Measurements from ENCODE around the gene SOWAHA. TPM values are rescaled to one million over a fixed set of nuclear protein-coding genes. Genes with fewer than 3 reads are reported as not detected.

Gene SOWAHA
- total RNA-seq, 1 experiment from 2014 or later: 0.04 TPM

DNA sequence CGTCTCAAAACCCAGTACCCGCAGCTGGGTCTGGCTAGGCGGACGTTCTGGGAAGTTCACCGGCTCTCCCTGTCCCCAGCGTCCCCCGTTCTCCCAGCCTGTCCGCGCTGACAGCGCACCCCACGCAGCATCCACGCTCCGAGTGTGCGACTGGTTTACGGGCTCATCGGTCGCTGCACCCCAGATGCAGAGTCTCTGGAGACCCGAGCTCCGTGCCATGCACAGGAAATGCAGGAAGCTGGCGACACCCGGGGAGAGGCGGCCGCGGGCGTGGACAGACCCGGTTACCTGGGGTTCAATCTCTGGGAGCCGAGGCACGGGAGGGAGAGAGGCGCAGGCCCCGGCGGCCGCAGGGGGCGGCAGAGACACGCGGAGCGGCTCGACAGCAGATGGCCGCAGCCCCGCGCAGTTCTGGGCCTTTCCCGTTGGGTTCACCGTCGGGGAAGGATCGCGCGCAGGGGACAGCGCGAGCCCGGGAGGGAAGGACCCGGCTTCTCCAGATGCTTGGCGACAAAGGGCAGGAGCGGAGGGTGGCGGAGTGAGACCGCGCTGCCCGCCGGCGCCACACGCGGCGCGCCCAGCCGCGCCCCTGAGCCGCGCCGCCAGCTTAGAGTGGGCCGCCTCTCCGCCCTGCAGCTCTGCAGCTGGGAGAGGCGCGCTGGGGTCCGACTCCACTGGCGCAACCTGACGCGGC lies 16.8 kb downstream of the SOWAHA start:
- peak; percentile 82 for ATAC-seq
- Histone ChIP-seq H3K27me3 (ENCODE audit: low read length) (no peaks in the 10 kb centered on the region), H2AFZ (ENCODE audit: low read length) (peak overlapping the region; percentile 90), H4K20me1 (ENCODE audit: low read length) (no peaks in the 10 kb centered on the region), H3K27ac (ENCODE audit: low read length) (no peak overlapping the region), H3K36me3 (ENCODE audit: low read depth, low read length) (no peaks in the 10 kb centered on the region), H3K9ac (ENCODE audit: low read length) (peak overlapping the region; percentile 79), H3F3A (ENCODE audit: low read length, unreplicated experiment) (no peaks in the 10 kb centered on the region), H3K4me2 (ENCODE audit: low read length) (peak overlapping the region; percentile 98), H3K79me2 (ENCODE audit: low read length) (peaks cover 17% of the 10 kb centered on the region; the same call in 1 of the 2 replicates), H3K4me1 (ENCODE audit: insufficient read depth, low read length) (peaks cover 5% of the 10 kb centered on the region), H3K9me2 (replicated peaks; ENCODE audit: low read length) (no peaks in the 10 kb centered on the region), H3K9me3 (ENCODE audit: low read length) (no peaks in the 10 kb centered on the region), H3K4me3 (ENCODE audit: low read length) (peak overlapping the region; percentile 95)
- POLR2A ChIA-PET (ENCODE audit: unreplicated experiment): no interaction called here
- CTCF ChIA-PET: interaction anchor here (0.9 kb wide), 1 partner anchor 53 kb away, joined by 4 read pairs; no protein-coding TSS in a partner anchor
- TF ChIP-seq EZH2 (IDR thresholded peaks at IDR 0.05; ENCODE audit: low read length, unreplicated experiment) (no peak), EZH2phosphoT487 (IDR thresholded peaks at IDR 0.05; ENCODE audit: borderline replicate concordance, low read length) (no peak)
- TF ChIP-seq, protein P1, sequence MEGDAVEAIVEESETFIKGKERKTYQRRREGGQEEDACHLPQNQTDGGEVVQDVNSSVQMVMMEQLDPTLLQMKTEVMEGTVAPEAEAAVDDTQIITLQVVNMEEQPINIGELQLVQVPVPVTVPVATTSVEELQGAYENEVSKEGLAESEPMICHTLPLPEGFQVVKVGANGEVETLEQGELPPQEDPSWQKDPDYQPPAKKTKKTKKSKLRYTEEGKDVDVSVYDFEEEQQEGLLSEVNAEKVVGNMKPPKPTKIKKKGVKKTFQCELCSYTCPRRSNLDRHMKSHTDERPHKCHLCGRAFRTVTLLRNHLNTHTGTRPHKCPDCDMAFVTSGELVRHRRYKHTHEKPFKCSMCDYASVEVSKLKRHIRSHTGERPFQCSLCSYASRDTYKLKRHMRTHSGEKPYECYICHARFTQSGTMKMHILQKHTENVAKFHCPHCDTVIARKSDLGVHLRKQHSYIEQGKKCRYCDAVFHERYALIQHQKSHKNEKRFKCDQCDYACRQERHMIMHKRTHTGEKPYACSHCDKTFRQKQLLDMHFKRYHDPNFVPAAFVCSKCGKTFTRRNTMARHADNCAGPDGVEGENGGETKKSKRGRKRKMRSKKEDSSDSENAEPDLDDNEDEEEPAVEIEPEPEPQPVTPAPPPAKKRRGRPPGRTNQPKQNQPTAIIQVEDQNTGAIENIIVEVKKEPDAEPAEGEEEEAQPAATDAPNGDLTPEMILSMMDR (conservative IDR thresholded peaks at IDR 0.05; ENCODE audit: low read depth, low read length): peak; percentile 67
- intact Hi-C loops (cut with micrococcal nuclease): loop anchor here (1.0 kb wide), 2 partner anchors 36 to 53 kb away; partner anchors contain the start of genes GDF9 and UQCRQ
- no TSS peak for BruUV-seq (replicated peaks)
- DNase-seq: peak; percentile 64

DNA sequence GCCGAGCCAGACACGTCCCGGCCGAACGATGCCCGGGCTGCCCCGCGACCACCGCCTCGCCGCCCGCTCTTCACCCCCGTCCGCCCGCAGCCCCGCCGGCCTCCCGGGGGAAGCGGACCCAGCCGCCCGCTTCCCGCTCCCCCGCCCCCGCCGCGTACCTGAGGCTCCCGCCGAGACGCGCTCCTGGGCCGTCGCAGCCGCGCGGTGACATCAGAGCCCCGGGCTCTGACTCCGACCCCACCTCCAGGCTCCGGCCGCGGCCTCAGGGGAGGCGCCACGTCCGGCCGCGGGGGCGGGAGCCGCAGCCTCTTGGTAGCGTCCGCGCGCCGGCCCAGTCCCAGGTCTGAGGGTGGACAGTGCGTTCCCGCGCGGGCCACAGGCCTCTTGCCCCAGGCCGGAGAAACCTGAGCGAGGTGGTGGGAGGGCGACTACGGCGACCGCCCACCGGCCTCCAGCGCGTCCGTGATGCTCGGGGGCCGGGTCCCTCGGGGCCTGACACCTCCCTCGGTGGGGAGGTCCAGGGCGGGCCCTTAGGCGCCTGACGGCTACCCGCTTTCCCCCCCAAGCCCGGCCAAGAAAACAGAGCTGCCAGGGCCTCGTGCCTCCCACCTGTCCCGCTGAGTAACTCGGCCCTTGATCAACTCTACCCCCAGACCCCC lies 17.5 kb downstream of the SOWAHA start, which contains the start of gene SHROOM1:
TSS of gene SHROOM1 (minus strand) at position 212 of the 659 bp plus-strand sequence. CDS start 4,507 bp downstream, outside the sequence.
- peaks cover 5% of the 10 kb centered on the region for H3K4me1 ChIP-seq (ENCODE audit: insufficient read depth, low read length)
- peak; percentile 68 for DNase-seq
- no TSS peak for BruUV-seq (replicated peaks)

DNA sequence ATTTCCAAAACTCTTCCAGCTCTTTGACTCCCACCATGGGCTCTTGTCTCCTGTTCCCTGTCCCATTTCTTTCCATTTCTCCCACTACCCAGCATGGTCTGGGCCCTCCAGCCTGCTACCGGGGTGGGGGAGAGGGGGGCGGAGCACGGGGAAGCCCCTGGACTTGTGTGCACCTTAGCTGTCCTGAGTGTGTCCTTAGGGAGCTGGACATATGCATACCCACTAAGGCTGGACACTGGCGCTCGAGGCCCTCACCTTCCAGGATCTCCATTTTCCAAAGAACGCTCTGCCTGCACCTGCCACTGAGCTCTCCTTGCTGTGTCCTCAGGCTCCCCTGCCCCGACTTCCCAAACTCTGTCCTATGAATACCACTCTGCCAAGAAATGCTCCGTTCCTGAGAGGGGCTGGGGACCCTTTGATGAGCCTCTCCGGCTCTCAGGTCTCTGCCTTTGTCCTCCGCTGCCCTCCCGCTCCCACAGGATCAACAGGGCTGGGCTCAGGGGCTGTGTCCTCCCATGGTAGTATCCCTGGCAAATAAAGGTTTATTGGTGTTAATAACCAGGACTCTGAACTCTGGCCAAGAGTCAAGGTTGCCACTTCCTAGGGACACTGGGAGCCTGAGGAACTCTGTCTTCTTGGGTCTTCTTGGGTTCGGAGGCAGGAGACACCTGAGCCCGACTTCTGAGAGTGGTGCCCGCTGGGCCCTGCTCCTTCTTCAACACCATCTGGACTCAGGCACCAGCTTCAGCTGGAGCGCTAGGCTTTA lies 18.2 kb downstream of the SOWAHA start:
- H3K27me3 ChIP-seq (ENCODE audit: low read length): no peaks in the 10 kb centered on the region
- ATAC-seq: no peak
- H3K79me2 ChIP-seq (ENCODE audit: low read length): peaks cover 17% of the 10 kb centered on the region; the same call in 1 of the 2 replicates
- TF ChIP-seq EZH2phosphoT487 (IDR thresholded peaks at IDR 0.05; ENCODE audit: borderline replicate concordance, low read length): no peak
- TF ChIP-seq, protein P1 (conservative IDR thresholded peaks at IDR 0.05; ENCODE audit: low read depth, low read length): no peak
- no peak for TF ChIP-seq EZH2 (IDR thresholded peaks at IDR 0.05; ENCODE audit: low read length, unreplicated experiment)
- H3K27ac ChIP-seq (ENCODE audit: low read length): no peak overlapping the region
- peaks cover 5% of the 10 kb centered on the region for H3K4me1 ChIP-seq (ENCODE audit: insufficient read depth, low read length)
- ChIA-PET CTCF (no interaction called here), POLR2A (ENCODE audit: unreplicated experiment) (no interaction called here)
- H3K9me3 ChIP-seq (ENCODE audit: low read length): no peaks in the 10 kb centered on the region
- no peaks in the 10 kb centered on the region for H4K20me1 ChIP-seq (ENCODE audit: low read length)
- H3K36me3 ChIP-seq (ENCODE audit: low read depth, low read length): no peaks in the 10 kb centered on the region
- no peaks in the 10 kb centered on the region for H3F3A ChIP-seq (ENCODE audit: low read length, unreplicated experiment)
- H3K4me3 ChIP-seq (ENCODE audit: low read length): peak overlapping the region; percentile 95
- intact Hi-C loops (cut with micrococcal nuclease): no loop called here
- H3K9me2 ChIP-seq (replicated peaks; ENCODE audit: low read length): no peaks in the 10 kb centered on the region
- H2AFZ ChIP-seq (ENCODE audit: low read length): peak overlapping the region; percentile 90
- H3K9ac ChIP-seq (ENCODE audit: low read length): peak overlapping the region; percentile 79
- no peak for DNase-seq
- TSS peak; percentile 73 for BruUV-seq (replicated peaks)
- peak overlapping the region; percentile 98 for H3K4me2 ChIP-seq (ENCODE audit: low read length)

More for the DNA sequence above, 17.5 kb downstream of the SOWAHA start, which contains the start of gene SHROOM1:
- Histone ChIP-seq H3K4me3 (ENCODE audit: low read length) (peak within 1 kb of the TSS; percentile 95), H3K36me3 (ENCODE audit: low read depth, low read length) (no peaks in the 10 kb centered on the region), H3K79me2 (ENCODE audit: low read length) (peaks cover 17% of the 10 kb centered on the region; the same call in 1 of the 2 replicates), H3K27me3 (ENCODE audit: low read length) (no peaks in the 10 kb centered on the region), H4K20me1 (ENCODE audit: low read length) (no peaks in the 10 kb centered on the region), H3K4me2 (ENCODE audit: low read length) (peak within 1 kb of the TSS; percentile 98), H2AFZ (ENCODE audit: low read length) (peak within 1 kb of the TSS; percentile 90), H3K27ac (ENCODE audit: low read length) (no peak within 1 kb of the TSS), H3F3A (ENCODE audit: low read length, unreplicated experiment) (no peaks in the 10 kb centered on the region), H3K9me2 (replicated peaks; ENCODE audit: low read length) (no peaks in the 10 kb centered on the region), H3K9me3 (ENCODE audit: low read length) (no peaks in the 10 kb centered on the region), H3K9ac (ENCODE audit: low read length) (peak within 1 kb of the TSS; percentile 79)
- TF ChIP-seq EZH2 (IDR thresholded peaks at IDR 0.05; ENCODE audit: low read length, unreplicated experiment) (no peak), EZH2phosphoT487 (IDR thresholded peaks at IDR 0.05; ENCODE audit: borderline replicate concordance, low read length) (no peak)
- intact Hi-C loops (cut with micrococcal nuclease): loop anchor here (1.0 kb wide), 2 partner anchors 36 to 53 kb away; partner anchors contain the start of genes GDF9 and UQCRQ
- CTCF ChIA-PET: interaction anchor here (0.6 to 0.9 kb wide), 2 partner anchors 53 to 133 kb away, joined by 3 to 4 read pairs; no protein-coding TSS in a partner anchor
- POLR2A ChIA-PET (ENCODE audit: unreplicated experiment): no interaction called here
- peak; percentile 83 for ATAC-seq

Data from PC-3 (cell line).